ENCODE data around the gene SKAP1.
"Not testable (repeated sequence)": the region's sequence is repeated elsewhere in the genome, so short reads cannot be mapped to it uniquely, and the experiment has no call there.

The SKAP1 gene

GRCh38 chr17:48338720-48339119 is 91.3 kb downstream of the SKAP1 start:
- no peak for DNase-seq (ENCODE audit: insufficient read length, low spot score)
- no peak for TF ChIP-seq PAX5 (IDR thresholded peaks at IDR 0.05; ENCODE audit: insufficient read depth, low read length, severe bottlenecking)
- TF ChIP-seq SPI1 (IDR thresholded peaks at IDR 0.05; ENCODE audit: low read depth, low read length), result no peak
- no peak for TF ChIP-seq TAF1 (IDR thresholded peaks at IDR 0.05; ENCODE audit: low read depth, low read length)
- no peak for FAIRE-seq

GRCh38 chr17:48337903-48338302 is 92.1 kb downstream of the SKAP1 start:
- FAIRE-seq, result peak; percentile 47
- not testable (repeated sequence) for DNase-seq (ENCODE audit: insufficient read length, low spot score)

GRCh38 chr17:48336986-48337385 is 93.0 kb downstream of the SKAP1 start:
- no peak for FAIRE-seq
- no peak for DNase-seq (ENCODE audit: insufficient read length, low spot score)
- TF ChIP-seq TAF1 (IDR thresholded peaks at IDR 0.05; ENCODE audit: low read depth, low read length) (no peak), POLR2AphosphoS5 (IDR thresholded peaks at IDR 0.05; ENCODE audit: low read depth, low read length) (no peak), POU2F2 (IDR thresholded peaks at IDR 0.05; ENCODE audit: low read depth, low read length) (no peak), PAX5 (IDR thresholded peaks at IDR 0.05; ENCODE audit: insufficient read depth, low read length, severe bottlenecking) (no peak), POLR2A (IDR thresholded peaks at IDR 0.05; ENCODE audit: low read depth, low read length) (no peak), SPI1 (IDR thresholded peaks at IDR 0.05; ENCODE audit: low read depth, low read length) (no peak)

DNA sequence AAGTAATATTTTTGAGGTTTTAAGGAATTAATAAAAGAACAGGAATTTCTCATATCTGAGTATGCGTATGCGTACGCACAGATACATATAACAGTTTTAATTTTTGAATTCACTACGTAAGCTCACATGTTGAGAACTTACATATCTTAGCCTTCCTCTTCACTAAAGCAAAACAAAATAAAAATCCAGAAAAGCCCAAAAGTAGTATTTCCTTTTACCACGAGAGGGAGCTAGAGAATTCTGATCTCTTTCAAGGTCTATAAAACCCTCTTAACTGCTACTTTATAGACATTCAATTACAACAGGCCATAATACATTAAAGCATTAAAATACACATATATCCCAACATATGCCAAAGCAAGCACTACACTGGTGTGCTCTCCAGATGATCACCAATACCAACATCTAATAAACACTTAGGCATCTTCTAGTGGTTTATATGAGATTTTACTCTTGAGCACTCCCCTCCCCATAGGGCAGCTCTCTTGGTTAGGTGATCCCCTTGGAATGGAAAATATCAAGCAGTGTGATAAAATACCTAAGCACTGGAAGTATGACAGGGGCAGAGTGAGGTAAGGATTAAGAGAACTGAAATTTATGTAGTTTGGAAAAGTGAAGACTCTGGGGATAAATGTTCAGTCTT is 94.0 kb downstream of the SKAP1 start:
- TF ChIP-seq PAX5 (IDR thresholded peaks at IDR 0.05; ENCODE audit: insufficient read depth, low read length, severe bottlenecking) (no peak), POLR2A (IDR thresholded peaks at IDR 0.05; ENCODE audit: low read depth, low read length) (no peak), POU2F2 (IDR thresholded peaks at IDR 0.05; ENCODE audit: low read depth, low read length) (no peak), POLR2AphosphoS5 (IDR thresholded peaks at IDR 0.05; ENCODE audit: low read depth, low read length) (no peak), TAF1 (IDR thresholded peaks at IDR 0.05; ENCODE audit: low read depth, low read length) (no peak), SPI1 (IDR thresholded peaks at IDR 0.05; ENCODE audit: low read depth, low read length) (no peak)
- DNase-seq (ENCODE audit: insufficient read length, low spot score) (no peak), FAIRE-seq (peak; percentile 5)

- DNase-seq (ENCODE audit: insufficient read length, low spot score) (no peak), FAIRE-seq (peak; percentile 5)
- TF ChIP-seq POU2F2 (IDR thresholded peaks at IDR 0.05; ENCODE audit: low read depth, low read length) (no peak), POLR2AphosphoS5 (IDR thresholded peaks at IDR 0.05; ENCODE audit: low read depth, low read length) (no peak), PAX5 (IDR thresholded peaks at IDR 0.05; ENCODE audit: insufficient read depth, low read length, severe bottlenecking) (no peak), POLR2A (IDR thresholded peaks at IDR 0.05; ENCODE audit: low read depth, low read length) (no peak), TAF1 (IDR thresholded peaks at IDR 0.05; ENCODE audit: low read depth, low read length) (no peak), SPI1 (IDR thresholded peaks at IDR 0.05; ENCODE audit: low read depth, low read length) (no peak)
Observed at GRCh38 chr17:48335146-48335784, 94.7 kb downstream of the SKAP1 start.

GRCh38 chr17:48333034-48333530 is 96.9 kb downstream of the SKAP1 start:
- no peak for TF ChIP-seq PAX5 (IDR thresholded peaks at IDR 0.05; ENCODE audit: insufficient read depth, low read length, severe bottlenecking)
- no peak for TF ChIP-seq POLR2AphosphoS5 (IDR thresholded peaks at IDR 0.05; ENCODE audit: low read depth, low read length)
- TF ChIP-seq SPI1 (IDR thresholded peaks at IDR 0.05; ENCODE audit: low read depth, low read length), result no peak
- TF ChIP-seq POLR2A (IDR thresholded peaks at IDR 0.05; ENCODE audit: low read depth, low read length), result no peak
- no peak for DNase-seq (ENCODE audit: insufficient read length, low spot score)
- peak; percentile 81 for FAIRE-seq

DNA sequence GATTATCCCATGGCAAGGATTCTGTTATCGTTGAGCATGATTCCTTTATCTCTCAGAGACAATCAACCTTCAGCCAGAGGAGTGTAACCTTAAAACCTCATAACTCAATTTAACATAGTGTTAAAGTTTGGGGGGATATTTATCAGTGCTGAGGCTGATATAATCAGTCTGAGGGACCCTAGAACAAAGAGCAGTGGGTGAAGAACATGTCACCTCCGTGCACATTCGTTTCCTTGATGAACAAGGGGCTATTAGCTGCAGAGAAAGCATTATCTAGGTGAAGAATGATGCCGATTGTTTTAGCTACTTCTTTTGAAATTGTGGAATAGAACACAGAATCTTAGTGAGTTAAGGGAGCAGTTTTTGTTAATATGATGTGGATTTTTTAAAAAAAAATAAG is 99.1 kb downstream of the SKAP1 start:
- DNase-seq (ENCODE audit: insufficient read length, low spot score) (no peak), FAIRE-seq (no peak)
- TF ChIP-seq PAX5 (IDR thresholded peaks at IDR 0.05; ENCODE audit: insufficient read depth, low read length, severe bottlenecking), result no peak
- no peak for TF ChIP-seq SPI1 (IDR thresholded peaks at IDR 0.05; ENCODE audit: low read depth, low read length)
- TF ChIP-seq TAF1 (IDR thresholded peaks at IDR 0.05; ENCODE audit: low read depth, low read length), result no peak
- no peak for TF ChIP-seq POU2F2 (IDR thresholded peaks at IDR 0.05; ENCODE audit: low read depth, low read length)
- no peak for TF ChIP-seq POLR2AphosphoS5 (IDR thresholded peaks at IDR 0.05; ENCODE audit: low read depth, low read length)
- no peak for TF ChIP-seq POLR2A (IDR thresholded peaks at IDR 0.05; ENCODE audit: low read depth, low read length)

GRCh38 chr17:48330421-48330820 is 99.6 kb downstream of the SKAP1 start:
- FAIRE-seq, result no peak
- TF ChIP-seq PAX5 (IDR thresholded peaks at IDR 0.05; ENCODE audit: insufficient read depth, low read length, severe bottlenecking) (no peak), TAF1 (IDR thresholded peaks at IDR 0.05; ENCODE audit: low read depth, low read length) (no peak)
- DNase-seq (ENCODE audit: insufficient read length, low spot score), result no peak

DNA sequence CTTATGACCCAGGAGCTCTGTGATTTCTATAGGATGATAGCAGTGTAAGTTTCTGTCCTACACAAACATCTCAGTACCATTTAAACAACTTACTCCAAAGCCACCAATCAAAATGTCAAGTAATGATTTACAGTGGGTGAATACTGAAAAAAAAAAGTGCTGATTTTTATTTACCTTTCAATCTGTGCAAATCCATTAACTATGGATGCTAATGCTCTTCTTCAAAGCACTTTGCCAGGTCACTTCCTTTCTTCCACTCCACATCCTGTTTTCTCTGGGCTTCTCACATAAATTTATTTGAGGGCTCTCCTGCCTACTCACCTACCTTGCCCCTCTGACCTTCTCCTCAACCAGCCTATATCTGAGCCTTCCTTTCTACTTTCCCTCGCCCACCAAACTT is 101.6 kb downstream of the SKAP1 start:
- FAIRE-seq, result no peak
- DNase-seq (ENCODE audit: insufficient read length, low spot score), result no peak

DNA sequence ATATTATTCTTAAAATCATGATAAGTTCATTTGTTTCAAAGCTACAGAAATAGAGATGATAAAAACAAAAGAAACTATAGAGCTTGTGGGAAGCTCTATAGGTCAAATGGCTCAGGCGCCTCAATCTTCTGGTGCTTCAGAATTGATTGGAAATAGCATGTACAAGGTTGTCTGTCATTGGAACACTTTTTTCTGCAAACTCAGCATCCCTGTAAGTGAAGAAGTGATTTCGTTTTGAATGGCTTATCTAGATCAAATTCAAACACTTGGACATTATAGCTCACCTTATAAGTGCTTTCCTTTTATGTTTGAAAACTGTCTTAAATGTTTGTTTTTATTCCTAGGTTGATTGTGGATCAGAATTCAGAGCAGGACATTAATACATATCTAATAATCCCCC is 103.7 kb downstream of the SKAP1 start:
- no peak for FAIRE-seq
- no peak for TF ChIP-seq SPI1 (IDR thresholded peaks at IDR 0.05; ENCODE audit: low read depth, low read length)
- no peak for TF ChIP-seq POLR2A (IDR thresholded peaks at IDR 0.05; ENCODE audit: low read depth, low read length)
- TF ChIP-seq POLR2AphosphoS5 (IDR thresholded peaks at IDR 0.05; ENCODE audit: low read depth, low read length), result no peak
- TF ChIP-seq POU2F2 (IDR thresholded peaks at IDR 0.05; ENCODE audit: low read depth, low read length), result no peak
- no peak for TF ChIP-seq PAX5 (IDR thresholded peaks at IDR 0.05; ENCODE audit: insufficient read depth, low read length, severe bottlenecking)
- no peak for TF ChIP-seq TAF1 (IDR thresholded peaks at IDR 0.05; ENCODE audit: low read depth, low read length)
- DNase-seq (ENCODE audit: insufficient read length, low spot score), result no peak

More for the DNA sequence above, 101.6 kb downstream of the SKAP1 start:
- TF ChIP-seq SPI1 (IDR thresholded peaks at IDR 0.05; ENCODE audit: low read depth, low read length) (no peak), PAX5 (IDR thresholded peaks at IDR 0.05; ENCODE audit: insufficient read depth, low read length, severe bottlenecking) (no peak), POLR2A (IDR thresholded peaks at IDR 0.05; ENCODE audit: low read depth, low read length) (no peak), POLR2AphosphoS5 (IDR thresholded peaks at IDR 0.05; ENCODE audit: low read depth, low read length) (no peak), POU2F2 (IDR thresholded peaks at IDR 0.05; ENCODE audit: low read depth, low read length) (no peak), TAF1 (IDR thresholded peaks at IDR 0.05; ENCODE audit: low read depth, low read length) (no peak)
